ENCODE results near the gene KHDRBS1. TPM values are rescaled to one million over a fixed set of nuclear protein-coding genes. Genes with fewer than 3 reads are reported as not detected.

Gene KHDRBS1
- total RNA-seq, 1 experiment from 2014 or later: 267 TPM

DNA sequence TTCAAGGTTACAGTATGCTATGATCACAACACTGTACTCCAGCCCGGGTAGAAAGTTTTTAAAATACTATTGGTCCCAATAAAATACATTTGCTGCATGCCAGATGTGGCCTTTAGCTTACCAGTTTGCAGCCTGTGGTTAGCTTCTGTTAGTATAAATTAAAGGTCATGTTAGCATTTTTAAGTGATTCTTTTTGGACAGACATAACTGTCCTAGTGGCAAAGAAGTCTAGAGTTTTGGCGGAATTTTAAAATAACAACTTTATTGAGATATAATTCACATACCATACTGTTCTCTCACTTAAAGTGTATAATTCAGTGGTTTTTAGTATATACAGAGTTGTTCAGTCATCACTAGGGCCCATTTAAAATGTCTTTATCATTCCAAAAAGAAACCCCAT is 34.8 kb downstream of the KHDRBS1 start:
- TF ChIP-seq, protein P1, sequence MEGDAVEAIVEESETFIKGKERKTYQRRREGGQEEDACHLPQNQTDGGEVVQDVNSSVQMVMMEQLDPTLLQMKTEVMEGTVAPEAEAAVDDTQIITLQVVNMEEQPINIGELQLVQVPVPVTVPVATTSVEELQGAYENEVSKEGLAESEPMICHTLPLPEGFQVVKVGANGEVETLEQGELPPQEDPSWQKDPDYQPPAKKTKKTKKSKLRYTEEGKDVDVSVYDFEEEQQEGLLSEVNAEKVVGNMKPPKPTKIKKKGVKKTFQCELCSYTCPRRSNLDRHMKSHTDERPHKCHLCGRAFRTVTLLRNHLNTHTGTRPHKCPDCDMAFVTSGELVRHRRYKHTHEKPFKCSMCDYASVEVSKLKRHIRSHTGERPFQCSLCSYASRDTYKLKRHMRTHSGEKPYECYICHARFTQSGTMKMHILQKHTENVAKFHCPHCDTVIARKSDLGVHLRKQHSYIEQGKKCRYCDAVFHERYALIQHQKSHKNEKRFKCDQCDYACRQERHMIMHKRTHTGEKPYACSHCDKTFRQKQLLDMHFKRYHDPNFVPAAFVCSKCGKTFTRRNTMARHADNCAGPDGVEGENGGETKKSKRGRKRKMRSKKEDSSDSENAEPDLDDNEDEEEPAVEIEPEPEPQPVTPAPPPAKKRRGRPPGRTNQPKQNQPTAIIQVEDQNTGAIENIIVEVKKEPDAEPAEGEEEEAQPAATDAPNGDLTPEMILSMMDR (conservative IDR thresholded peaks at IDR 0.05): no peak
- peaks cover 40 to 78% (median 42%) of the 10 kb centered on the region in 3 experiments for H3K36me3 Mint-ChIP-seq (ENCODE audit: insufficient read depth in 1 of 3, low read depth in 3 of 3)
- no peak overlapping the region for H3K56ac ChIP-seq (ENCODE audit: insufficient read length, low read depth, low read length)

More for the DNA sequence above, 34.8 kb downstream of the KHDRBS1 start:
- Histone ChIP-seq H3K23ac (ENCODE audit: insufficient read length, low read depth, low read length) (no peak overlapping the region), H3K9me3 (ENCODE audit: control insufficient read depth, low read depth, low read length) (no peaks in the 10 kb centered on the region), H3K9ac (ENCODE audit: extremely low read depth, insufficient read length, low read length) (no peak overlapping the region), H2BK12ac (ENCODE audit: insufficient read length, low read depth, low read length) (no peak overlapping the region), H2BK20ac (ENCODE audit: low read depth, low read length, poor library complexity, severe bottlenecking) (no peak overlapping the region), H3T11ph (ENCODE audit: low read length) (no peak overlapping the region), H3K27me3 (ENCODE audit: insufficient read depth, low read length) (no peaks in the 10 kb centered on the region), H3K18ac (ENCODE audit: insufficient read length, low read depth, low read length) (no peak overlapping the region), H2AFZ (ENCODE audit: low read length) (no peak overlapping the region), H3K4ac (ENCODE audit: low read depth, low read length) (no peak overlapping the region), H2BK120ac (ENCODE audit: low read depth, low read length, poor library complexity, severe bottlenecking) (no peak overlapping the region), H3K4me2 (ENCODE audit: insufficient read depth, insufficient read length, low read length) (no peak overlapping the region), H4K20me1 (ENCODE audit: control insufficient read depth, insufficient read depth, insufficient read length) (peaks cover 3% of the 10 kb centered on the region), H3K4me1 (ENCODE audit: insufficient read depth, low read length) (no peaks in the 10 kb centered on the region), H2BK15ac (ENCODE audit: low read depth, low read length) (no peak overlapping the region), H3K79me1 (ENCODE audit: insufficient read depth, low read depth, low read length, poor library complexity, severe bottlenecking) (peaks cover 2% of the 10 kb centered on the region), H3K27ac (ENCODE audit: insufficient read length, low read depth, low read length) (no peak overlapping the region), H4K5ac (ENCODE audit: insufficient read length, low read depth, low read length) (no peak overlapping the region), H2AK5ac (ENCODE audit: insufficient read length, low read length) (no peak overlapping the region), H3K23me2 (ENCODE audit: insufficient read length, low read depth, low read length, poor library complexity, severe bottlenecking) (no peaks in the 10 kb centered on the region), H4K91ac (ENCODE audit: insufficient read length, low read depth, low read length) (no peak overlapping the region), H3K79me2 (ENCODE audit: insufficient read depth, low read length) (no peaks in the 10 kb centered on the region), H4K8ac (replicated peaks; ENCODE audit: insufficient read length, low read depth, low read length) (no peak overlapping the region), H2BK5ac (ENCODE audit: insufficient read length, low read length) (no peak overlapping the region), H3K14ac (ENCODE audit: insufficient read depth, low read length) (no peak overlapping the region)
- no peaks in the 10 kb centered on the region for H3K9me3 Mint-ChIP-seq
- WGBS (ENCODE audit: extremely low coverage, insufficient read length, low lambda C conversion rate): no CpG with 5 or more reads among the region's 2 CpGs
- no peak for DNase-seq
- H3K27ac Mint-ChIP-seq: no peak overlapping the region
- no peaks in the 10 kb centered on the region for H3K27me3 Mint-ChIP-seq (ENCODE audit: low read depth)
- H3K4me3 Mint-ChIP-seq: no peak overlapping the region
- H3K4me1 Mint-ChIP-seq: no peaks in the 10 kb centered on the region

Measured in H9 (cell line).